Thyroid gland (tissue), 4 donors: ENCODE results near the gene CAST.

Source experiments
- CTCF ChIP-seq, 6 experiments: fragments of 200-600 bp in 3 of 6; fragments of 450-650 bp in 3 of 6; sonication (generic) in 3 of 6; IDR thresholded peaks; one replicate each; pipeline ENCODE4 v1.5.1; 2016 to 2019; ENCODE audit warnings: antibody characterized with exemption in 6 of 6, mild to moderate bottlenecking in 2 of 6, inconsistent platforms in 1 of 6, moderate library complexity in 1 of 6
- POLR2A ChIP-seq, 2 donors: fragments of 450-650 bp; IDR thresholded peaks; one replicate each; pipeline ENCODE4 v1.6.1; 2017; ENCODE audit warnings: antibody characterized with exemption in 2 of 2, mild to moderate bottlenecking in 2 of 2, moderate library complexity in 1 of 2

- TF ChIP-seq CTCF (IDR thresholded peaks at IDR 0.05) = no peak
- no peak for TF ChIP-seq POLR2A (IDR thresholded peaks at IDR 0.05)
Measured at GRCh38 chr5:96778409-96778808, 116.2 kb downstream of the CAST start.
